K562 (cell line): ENCODE results near the gene FJX1. TPM values are rescaled to one million over a fixed set of nuclear protein-coding genes. Genes with fewer than 3 reads are reported as not detected.

Experiments
- BMI1 ChIP-seq: fragments of 150-350 bp; IDR thresholded peaks from 2 replicates; pipeline ENCODE4 v1.6.1; 2014; ENCODE audit warnings: low read length
- CBFB ChIP-seq: sonication (generic); formaldehyde crosslinking; IDR thresholded peaks from 2 replicates; pipeline ENCODE4 v1.4.0; 2020; ENCODE audit warnings: mild to moderate bottlenecking, missing genetic modification reagents
- CEBPB ChIP-seq: fragments of 450-650 bp; IDR thresholded peaks from 2 replicates; pipeline ENCODE4 v1.6.1; 2016; ENCODE audit warnings: missing genetic modification characterization, missing compliant biosample characterization
- CREBBP ChIP-seq: IDR thresholded peaks from one replicate; pipeline ENCODE4 v1.6.1; 2012; ENCODE audit warnings: low read depth, mild to moderate bottlenecking, control low read depth, inconsistent platforms, low read length
- FOSL1 ChIP-seq: fragments of 200-800 bp; sonication (Bioruptor generic); conservative IDR thresholded peaks from 2 replicates; pipeline ENCODE4 v1.6.1; 2016; ENCODE audit warnings: missing genetic modification characterization, missing compliant biosample characterization
- MXI1 ChIP-seq: IDR thresholded peaks from 2 replicates; pipeline ENCODE4 v1.6.1; 2011; ENCODE audit warnings: low read depth, mild to moderate bottlenecking, improper control_type of control experiment, low read length
- NCOA6 ChIP-seq: fragments of 450-650 bp; IDR thresholded peaks from 2 replicates; pipeline ENCODE4 v1.6.1; 2017; ENCODE audit warnings: mild to moderate bottlenecking
- PTBP1 ChIP-seq: fragments of 200-400 bp; formaldehyde crosslinking; IDR thresholded peaks from 2 replicates; pipeline ENCODE4 v1.6.1; 2017; ENCODE audit warnings: low read depth, low read length
- RREB1 ChIP-seq: fragments of 250-450 bp; sonication (Bioruptor Pico); IDR thresholded peaks from 2 replicates; pipeline ENCODE4 v1.4.0; 2020
- SMAD2 ChIP-seq: fragments of 150-350 bp; IDR thresholded peaks from 2 replicates; pipeline ENCODE4 v1.6.1; 2014; ENCODE audit warnings: low read depth, mild to moderate bottlenecking, low read length
- TAF7 ChIP-seq: fragments of 450-650 bp; IDR thresholded peaks from 2 replicates; pipeline ENCODE4 v1.6.1; 2016; ENCODE audit warnings: missing genetic modification characterization, missing compliant biosample characterization
- ZNF324 ChIP-seq: fragments of 250-450 bp; sonication (Bioruptor Pico); IDR thresholded peaks from 2 replicates; pipeline ENCODE4 v1.4.0; 2020; ENCODE audit warnings: mild to moderate bottlenecking
- ZNF551 ChIP-seq: fragments of 250-450 bp; sonication (Bioruptor Pico); IDR thresholded peaks from 2 replicates; pipeline ENCODE4 v1.5.0; 2021; ENCODE audit warnings: mild to moderate bottlenecking, moderate library complexity
- ZNF668 ChIP-seq: fragments of 250-450 bp; sonication (Bioruptor Pico); IDR thresholded peaks from 2 replicates; pipeline ENCODE4 v1.8.0; 2022; ENCODE audit warnings: mild to moderate bottlenecking, inconsistent platforms
- polyA plus RNA-seq, 8 experiments: library from polyadenylated mRNA; depleted of rRNA in 4 of 8; stranded (reverse) in 5 of 8; unstranded in 3 of 8; fragments of >200 nt; fragmentation: Nextera tagmentation in 2 of 8; fragmentation: Illumina TruSeq in 1 of 8; extraction: Ambion mirVana in 2 of 8; extraction: Trizol in 1 of 8; gene quantifications; 2 replicates each; pipeline versions ENCODE4 v1.2.1 to v1.2.3, GENCODE V29; 2011 to 2014; ENCODE audit warnings: inconsistent platforms in 1 of 8, missing spikeins in 1 of 8
- total RNA-seq, 7 experiments: library from RNA; depleted of rRNA in 6 of 7; stranded (reverse); fragments of >200 nt in 6 of 7; fragmentation: Illumina TruSeq in 2 of 7; extraction: Trizol in 2 of 7; gene quantifications; 2 replicates each; pipeline versions ENCODE4 v1.2.1 to v1.2.3, GENCODE V29; 2011 to 2021; ENCODE audit warnings: low replicate concordance in 1 of 7
- TF ChIP-seq, protein P1 (sequence below): fragments of 250-450 bp; sonication (Bioruptor Pico); IDR thresholded peaks from 2 replicates; pipeline ENCODE4 v1.9.0; 2021; ENCODE audit warnings: mild to moderate bottlenecking, inconsistent platforms
- TF ChIP-seq, protein P2 (sequence below): fragments of 450-650 bp; formaldehyde crosslinking; IDR thresholded peaks from 2 replicates; pipeline ENCODE4 v1.4.0; 2020; ENCODE audit warnings: mild to moderate bottlenecking, mixed read lengths
- TF ChIP-seq, protein P3 (sequence below): fragments of 450-650 bp; IDR thresholded peaks from 2 replicates; pipeline ENCODE4 v1.7.0; 2016; ENCODE audit warnings: borderline replicate concordance

The FJX1 gene
- total and polyA plus RNA-seq, 9 of the 15 experiments (the other 6 are each of a cell fraction or from before 2014, with no cell fraction given): 0.10 to 2.7 (median 0.72) TPM

GRCh38 chr11:35662649-35663407, 44.6 kb downstream of the FJX1 start, which contains the start of gene TRIM44 (continued):
- TF ChIP-seq, protein P1, sequence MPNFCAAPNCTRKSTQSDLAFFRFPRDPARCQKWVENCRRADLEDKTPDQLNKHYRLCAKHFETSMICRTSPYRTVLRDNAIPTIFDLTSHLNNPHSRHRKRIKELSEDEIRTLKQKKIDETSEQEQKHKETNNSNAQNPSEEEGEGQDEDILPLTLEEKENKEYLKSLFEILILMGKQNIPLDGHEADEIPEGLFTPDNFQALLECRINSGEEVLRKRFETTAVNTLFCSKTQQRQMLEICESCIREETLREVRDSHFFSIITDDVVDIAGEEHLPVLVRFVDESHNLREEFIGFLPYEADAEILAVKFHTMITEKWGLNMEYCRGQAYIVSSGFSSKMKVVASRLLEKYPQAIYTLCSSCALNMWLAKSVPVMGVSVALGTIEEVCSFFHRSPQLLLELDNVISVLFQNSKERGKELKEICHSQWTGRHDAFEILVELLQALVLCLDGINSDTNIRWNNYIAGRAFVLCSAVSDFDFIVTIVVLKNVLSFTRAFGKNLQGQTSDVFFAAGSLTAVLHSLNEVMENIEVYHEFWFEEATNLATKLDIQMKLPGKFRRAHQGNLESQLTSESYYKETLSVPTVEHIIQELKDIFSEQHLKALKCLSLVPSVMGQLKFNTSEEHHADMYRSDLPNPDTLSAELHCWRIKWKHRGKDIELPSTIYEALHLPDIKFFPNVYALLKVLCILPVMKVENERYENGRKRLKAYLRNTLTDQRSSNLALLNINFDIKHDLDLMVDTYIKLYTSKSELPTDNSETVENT (CRISPR knock-in tag): no peak; the same call in 1 of the 2 replicates
- TF ChIP-seq SMAD2: no peak
- TF ChIP-seq ZNF324 (CRISPR knock-in tag): no peak
- TF ChIP-seq TAF7 (tag): peak; percentile 53; the same call in 1 of the 2 replicates
- peak; percentile 79 for TF ChIP-seq MXI1
- TF ChIP-seq CREBBP: no peak
- TF ChIP-seq PTBP1: no peak
- TF ChIP-seq CBFB: peak; percentile 78; the same call in 1 of the 2 replicates
- no peak for TF ChIP-seq ZNF668 (CRISPR knock-in tag)
- TF ChIP-seq, protein P2, sequence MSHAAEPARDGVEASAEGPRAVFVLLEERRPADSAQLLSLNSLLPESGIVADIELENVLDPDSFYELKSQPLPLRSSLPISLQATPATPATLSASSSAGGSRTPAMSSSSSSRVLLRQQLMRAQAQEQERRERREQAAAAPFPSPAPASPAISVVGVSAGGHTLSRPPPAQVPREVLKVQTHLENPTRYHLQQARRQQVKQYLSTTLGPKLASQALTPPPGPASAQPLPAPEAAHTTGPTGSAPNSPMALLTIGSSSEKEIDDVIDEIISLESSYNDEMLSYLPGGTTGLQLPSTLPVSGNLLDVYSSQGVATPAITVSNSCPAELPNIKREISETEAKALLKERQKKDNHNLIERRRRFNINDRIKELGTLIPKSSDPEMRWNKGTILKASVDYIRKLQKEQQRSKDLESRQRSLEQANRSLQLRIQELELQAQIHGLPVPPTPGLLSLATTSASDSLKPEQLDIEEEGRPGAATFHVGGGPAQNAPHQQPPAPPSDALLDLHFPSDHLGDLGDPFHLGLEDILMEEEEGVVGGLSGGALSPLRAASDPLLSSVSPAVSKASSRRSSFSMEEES (CRISPR knock-in tag): no peak
- TF ChIP-seq RREB1: no peak
- TF ChIP-seq, protein P3, sequence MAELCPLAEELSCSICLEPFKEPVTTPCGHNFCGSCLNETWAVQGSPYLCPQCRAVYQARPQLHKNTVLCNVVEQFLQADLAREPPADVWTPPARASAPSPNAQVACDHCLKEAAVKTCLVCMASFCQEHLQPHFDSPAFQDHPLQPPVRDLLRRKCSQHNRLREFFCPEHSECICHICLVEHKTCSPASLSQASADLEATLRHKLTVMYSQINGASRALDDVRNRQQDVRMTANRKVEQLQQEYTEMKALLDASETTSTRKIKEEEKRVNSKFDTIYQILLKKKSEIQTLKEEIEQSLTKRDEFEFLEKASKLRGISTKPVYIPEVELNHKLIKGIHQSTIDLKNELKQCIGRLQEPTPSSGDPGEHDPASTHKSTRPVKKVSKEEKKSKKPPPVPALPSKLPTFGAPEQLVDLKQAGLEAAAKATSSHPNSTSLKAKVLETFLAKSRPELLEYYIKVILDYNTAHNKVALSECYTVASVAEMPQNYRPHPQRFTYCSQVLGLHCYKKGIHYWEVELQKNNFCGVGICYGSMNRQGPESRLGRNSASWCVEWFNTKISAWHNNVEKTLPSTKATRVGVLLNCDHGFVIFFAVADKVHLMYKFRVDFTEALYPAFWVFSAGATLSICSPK: no peak
- no peak for TF ChIP-seq CEBPB (tag)
- peak; percentile 66; the same call in 1 of the 2 replicates for TF ChIP-seq FOSL1 (tag)
- TF ChIP-seq BMI1: no peak
- no peak for TF ChIP-seq NCOA6
- TF ChIP-seq ZNF551 (CRISPR knock-in tag): no peak
